GM23248 (cell line): ENCODE data around the gene FUNDC2.

Experiments
- EZH2 ChIP-seq: fragments of 200-600 bp; sonication (generic); IDR thresholded peaks from 2 replicates; pipeline ENCODE4 v1.6.1; 2018; ENCODE audit warnings: antibody characterized with exemption, mild to moderate bottlenecking; ENCODE audit not compliant: insufficient read depth, poor library complexity, severe bottlenecking
- EZH2phosphoT487 ChIP-seq: fragments of 200-600 bp; sonication (generic); IDR thresholded peaks from 2 replicates; pipeline ENCODE4 v1.6.1; 2018; ENCODE audit warnings: antibody characterized with exemption, moderate library complexity, mild to moderate bottlenecking, low read depth; ENCODE audit not compliant: insufficient read depth

- TF ChIP-seq EZH2phosphoT487 (no peak), EZH2 (no peak)
Measured at GRCh38 chrX:155086202-155086840, 59.7 kb downstream of the FUNDC2 start.
